DND-41 (cell line): Measurements from ENCODE around the gene FBXL20.

Experiments used
- ATAC-seq: fragments of 200-7000 bp; cut with Tn5 transposase; 3 replicates; pipeline ENCODE4 v1.9.1; 2021; ENCODE audit warnings: low read depth; ENCODE audit not compliant: insufficient read depth
- DNase-seq: peaks from one replicate; pipeline ENCODE4 v3.0.0-alpha.2; 2020
- H2AFZ ChIP-seq: 2 replicates; pipeline ENCODE4 v1.6.0; 2012; ENCODE audit warnings: low read depth, low read length
- H3K27ac ChIP-seq: 2 replicates; pipeline ENCODE4 v1.5.1; 2012; ENCODE audit warnings: low read length, inconsistent platforms
- H3K27me3 ChIP-seq: fragments of 200-600 bp; sonication (generic); 2 replicates; pipeline ENCODE4 v1.6.0; 2012; ENCODE audit warnings: low read length, mild to moderate bottlenecking, inconsistent platforms; ENCODE audit not compliant: insufficient read depth, poor library complexity
- H3K36me3 ChIP-seq: 2 replicates; pipeline ENCODE4 v1.5.1; 2012; ENCODE audit warnings: low read length, inconsistent platforms; ENCODE audit not compliant: insufficient read depth
- H3K4me1 ChIP-seq: 2 replicates; pipeline ENCODE4 v1.5.1; 2012; ENCODE audit warnings: mild to moderate bottlenecking, low read length; ENCODE audit not compliant: insufficient read depth
- H3K4me2 ChIP-seq: 2 replicates; pipeline ENCODE4 v1.6.0; 2012; ENCODE audit warnings: mild to moderate bottlenecking, moderate library complexity, low read length, inconsistent platforms; ENCODE audit not compliant: insufficient read depth
- H3K4me3 ChIP-seq, 2 experiments: fragments of 200-600 bp in 1 of 2; shearing (Covaris generic) in 1 of 2; 2 replicates each; pipeline ENCODE4 v1.5.1; 2012 to 2016; ENCODE audit warnings: inconsistent platforms in 2 of 2, low read length in 2 of 2, mild to moderate bottlenecking in 2 of 2, low read depth in 1 of 2, moderate library complexity in 1 of 2
- H3K79me2 ChIP-seq: 2 replicates; pipeline ENCODE4 v1.6.0; 2012; ENCODE audit warnings: low read length, inconsistent platforms; ENCODE audit not compliant: insufficient read depth
- H3K9ac ChIP-seq: 2 replicates; pipeline ENCODE4 v1.6.0; 2012; ENCODE audit warnings: low read depth, mild to moderate bottlenecking, inconsistent platforms, low read length, moderate library complexity
- H3K9me3 ChIP-seq: 2 replicates; pipeline ENCODE4 v1.5.1; 2012; ENCODE audit warnings: low read length, moderate library complexity, mild to moderate bottlenecking, inconsistent platforms; ENCODE audit not compliant: insufficient read depth, severe bottlenecking
- H4K20me1 ChIP-seq: 2 replicates; pipeline ENCODE4 v1.6.0; 2012; ENCODE audit warnings: low read length; ENCODE audit not compliant: insufficient read depth
- CTCF ChIP-seq: IDR thresholded peaks from 2 replicates; pipeline ENCODE4 v1.5.1; 2012; ENCODE audit warnings: borderline replicate concordance, low read length, moderate library complexity, mild to moderate bottlenecking; ENCODE audit not compliant: poor library complexity, severe bottlenecking; ENCODE audit errors: extremely low read depth
- EZH2 ChIP-seq: IDR thresholded peaks from 3 replicates; pipeline ENCODE4 v1.6.1; 2012; ENCODE audit warnings: borderline replicate concordance, low read depth, mild to moderate bottlenecking, moderate library complexity, low read length, inconsistent platforms; ENCODE audit not compliant: severe bottlenecking

The FBXL20 gene

GRCh38 chr17:39244016-39244599 is 157.3 kb downstream of the FBXL20 start:
- TF ChIP-seq CTCF, result no peak
- no peak for TF ChIP-seq EZH2
- H3K4me3 ChIP-seq, result peak overlapping the region in 1 of 2 experiments; percentile 33; a peak in 1 of 4 replicates
- ATAC-seq, result peak; percentile 92
- H4K20me1 ChIP-seq, result no peaks in the 10 kb centered on the region
- no peaks in the 10 kb centered on the region for H3K79me2 ChIP-seq
- H3K27me3 ChIP-seq, result no peaks in the 10 kb centered on the region
- peak overlapping the region; percentile 56 for H3K4me2 ChIP-seq
- H3K36me3 ChIP-seq, result no peaks in the 10 kb centered on the region
- peak overlapping the region; percentile 11; the same call in 1 of the 2 replicates for H3K9ac ChIP-seq
- no peaks in the 10 kb centered on the region for H3K9me3 ChIP-seq
- peaks cover 25% of the 10 kb centered on the region for H3K4me1 ChIP-seq
- H3K27ac ChIP-seq, result peak overlapping the region; percentile 48
- peak; percentile 86 for DNase-seq
- peak overlapping the region; percentile 40 for H2AFZ ChIP-seq

GRCh38 chr17:39243155-39243554 is 158.3 kb downstream of the FBXL20 start:
- Histone ChIP-seq H3K4me2 (0 out of 2 replicates have a peak overlapping the region, but pooled peaks have one; percentile 21), H3K79me2 (no peaks in the 10 kb centered on the region), H4K20me1 (no peaks in the 10 kb centered on the region), H3K36me3 (no peaks in the 10 kb centered on the region), H3K4me1 (peaks cover 35% of the 10 kb centered on the region), H3K27ac (no peak overlapping the region), H3K27me3 (no peaks in the 10 kb centered on the region), H3K9me3 (no peaks in the 10 kb centered on the region), H2AFZ (no peak overlapping the region), H3K9ac (no peak overlapping the region), H3K4me3 (no peak overlapping the region)
- no peak for ATAC-seq
- TF ChIP-seq EZH2 (no peak), CTCF (no peak)
- DNase-seq, result no peak

- Histone ChIP-seq H3K4me2 (no peak overlapping the region), H3K27me3 (no peaks in the 10 kb centered on the region), H3K4me3 (no peak overlapping the region), H3K9me3 (no peaks in the 10 kb centered on the region), H3K4me1 (peaks cover 40% of the 10 kb centered on the region), H3K36me3 (no peaks in the 10 kb centered on the region), H3K79me2 (no peaks in the 10 kb centered on the region), H3K27ac (no peak overlapping the region), H2AFZ (no peak overlapping the region), H3K9ac (no peak overlapping the region), H4K20me1 (no peaks in the 10 kb centered on the region)
- TF ChIP-seq EZH2 (no peak), CTCF (no peak)
- no peak for DNase-seq
- no peak for ATAC-seq
Measured at GRCh38 chr17:39240631-39241030, 160.8 kb downstream of the FBXL20 start.
